ENCODE data around the gene COX18. TPM values are rescaled to one million over a fixed set of nuclear protein-coding genes. Genes with fewer than 3 reads are reported as not detected.

Gene COX18
- total and polyA plus RNA-seq, 10 donors: 8.9 to 28.3 (median 13.8) TPM

DNA sequence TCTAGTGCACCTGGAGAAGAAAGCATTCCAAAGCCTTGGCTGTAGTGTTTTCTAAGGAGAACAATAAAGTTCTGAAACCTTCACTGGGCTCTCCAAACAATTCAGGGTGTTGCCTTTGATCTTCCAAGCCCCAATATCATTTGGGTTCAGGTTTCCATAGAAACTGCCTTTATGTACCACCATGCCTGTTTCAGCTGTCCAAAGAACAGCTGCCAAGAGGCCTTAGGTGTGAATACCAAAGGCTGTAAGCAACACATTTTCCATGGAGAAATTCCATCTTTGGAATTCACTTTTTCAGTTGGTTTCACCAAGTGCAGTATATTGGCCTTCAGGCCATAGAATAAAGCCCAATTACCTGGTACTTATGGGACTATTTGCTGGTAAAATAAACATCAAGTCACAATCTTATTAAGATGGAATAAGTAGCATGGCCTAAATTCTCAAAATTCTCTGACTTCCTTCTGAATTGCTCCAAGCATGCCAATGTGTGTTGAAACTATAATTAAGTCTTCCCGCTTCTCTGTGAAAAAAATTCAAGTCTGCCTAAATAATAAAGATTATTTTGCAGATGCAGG lies 61.9 kb downstream of the COX18 start:
- no peak for DNase-seq
- H3K9me3 ChIP-seq: peaks cover 0 to 21% (median 13%) of the 10 kb centered on the region in 8 donors
- 88 to 100% (median 92%) methylated on average over 1 of the region's 1 CpG for WGBS, 5 donors
- intact Hi-C loops (cut with DNase I; ENCODE audit: low total_unique reads): no loop called here
- TF ChIP-seq, protein P1, sequence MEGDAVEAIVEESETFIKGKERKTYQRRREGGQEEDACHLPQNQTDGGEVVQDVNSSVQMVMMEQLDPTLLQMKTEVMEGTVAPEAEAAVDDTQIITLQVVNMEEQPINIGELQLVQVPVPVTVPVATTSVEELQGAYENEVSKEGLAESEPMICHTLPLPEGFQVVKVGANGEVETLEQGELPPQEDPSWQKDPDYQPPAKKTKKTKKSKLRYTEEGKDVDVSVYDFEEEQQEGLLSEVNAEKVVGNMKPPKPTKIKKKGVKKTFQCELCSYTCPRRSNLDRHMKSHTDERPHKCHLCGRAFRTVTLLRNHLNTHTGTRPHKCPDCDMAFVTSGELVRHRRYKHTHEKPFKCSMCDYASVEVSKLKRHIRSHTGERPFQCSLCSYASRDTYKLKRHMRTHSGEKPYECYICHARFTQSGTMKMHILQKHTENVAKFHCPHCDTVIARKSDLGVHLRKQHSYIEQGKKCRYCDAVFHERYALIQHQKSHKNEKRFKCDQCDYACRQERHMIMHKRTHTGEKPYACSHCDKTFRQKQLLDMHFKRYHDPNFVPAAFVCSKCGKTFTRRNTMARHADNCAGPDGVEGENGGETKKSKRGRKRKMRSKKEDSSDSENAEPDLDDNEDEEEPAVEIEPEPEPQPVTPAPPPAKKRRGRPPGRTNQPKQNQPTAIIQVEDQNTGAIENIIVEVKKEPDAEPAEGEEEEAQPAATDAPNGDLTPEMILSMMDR (IDR thresholded peaks at IDR 0.05 in 8 of 11, conservative IDR thresholded peaks at IDR 0.05 in 3 of 11): no peak
- no peak for TF ChIP-seq POLR2A (IDR thresholded peaks at IDR 0.05)
- no peak for TF ChIP-seq POLR2AphosphoS5 (IDR thresholded peaks at IDR 0.05)
- no peaks in the 10 kb centered on the region for H3K4me1 ChIP-seq
- peaks cover 0 to 5% (median 0%) of the 10 kb centered on the region in 7 donors for H3K27me3 ChIP-seq (replicated peaks in 1 of 7)
- H3K27ac ChIP-seq: no peak overlapping the region
- H3K36me3 ChIP-seq: no peaks in the 10 kb centered on the region
- no peak overlapping the region for H3K4me3 ChIP-seq

GRCh38 chr4:73006286-73006990 lies 63.1 kb downstream of the COX18 start:
- Histone ChIP-seq H3K9me3 (peaks cover 0 to 9% (median 3%) of the 10 kb centered on the region in 8 donors), H3K36me3 (no peaks in the 10 kb centered on the region), H3K27ac (no peak overlapping the region), H3K27me3 (replicated peaks in 1 of 7) (peaks cover 0 to 5% (median 0%) of the 10 kb centered on the region in 7 donors), H3K4me3 (no peak overlapping the region), H3K4me1 (no peaks in the 10 kb centered on the region)
- TF ChIP-seq POLR2A (IDR thresholded peaks at IDR 0.05) (no peak), POLR2AphosphoS5 (IDR thresholded peaks at IDR 0.05) (no peak)
- TF ChIP-seq, protein P1 (IDR thresholded peaks at IDR 0.05 in 8 of 11, conservative IDR thresholded peaks at IDR 0.05 in 3 of 11): no peak
- WGBS, 5 donors: 74 to 86% (median 80%) methylated on average over 6 of the region's 6 CpGs
- DNase-seq: no peak
- intact Hi-C loops (cut with DNase I; ENCODE audit: low total_unique reads): no loop called here

GRCh38 chr4:73005514-73005913 lies 64.0 kb downstream of the COX18 start:
- 74 to 96% (median 85%) methylated on average over 1 of the region's 1 CpG for WGBS, 5 donors
- Histone ChIP-seq H3K9me3 (peaks cover 0 to under 1% (median 0%) of the 10 kb centered on the region in 8 donors), H3K27me3 (replicated peaks in 1 of 7) (no peaks in the 10 kb centered on the region), H3K4me3 (no peak overlapping the region), H3K27ac (no peak overlapping the region), H3K4me1 (no peaks in the 10 kb centered on the region), H3K36me3 (no peaks in the 10 kb centered on the region)
- TF ChIP-seq, protein P1 (IDR thresholded peaks at IDR 0.05 in 8 of 11, conservative IDR thresholded peaks at IDR 0.05 in 3 of 11): no peak
- intact Hi-C loops (cut with DNase I; ENCODE audit: low total_unique reads): no loop called here
- no peak for DNase-seq

Small RNAs within 50 kb of the gene (small RNA-seq; reads per million reads assigned to genes)
- gene RNU6ATAC5P: 0 reads per million in 4 donors

Other genes with a start within 250 kb of the COX18 start
- gene ANKRD17, start 189.1 kb upstream of the COX18 start, total RNA-seq: 10 to 100 TPM; 53.1 to 71.5 (median 63.3) TPM
- gene ANKRD17, start 189.1 kb upstream of the COX18 start, polyA plus RNA-seq: 1 to 10 TPM; 7.1 to 8.0 (median 7.4) TPM

Measured in spleen (tissue), 11 donors.